GM12801 (cell line): ENCODE data around the gene UNK.

ENCODE experiments used
- CTCF ChIP-seq: IDR thresholded peaks from one replicate; pipeline ENCODE4 v1.5.1; 2011; ENCODE audit warnings: control low read depth; ENCODE audit not compliant: insufficient read length; ENCODE audit errors: extremely low read depth

UNK gene

GRCh38 chr17:75778861-75779249 is 5.8 kb upstream of the UNK start:
- TF ChIP-seq CTCF, result no peak

- no peak for TF ChIP-seq CTCF
These were observed 5.2 kb upstream of the UNK start for GRCh38 chr17:75779250-75779986.

DNA sequence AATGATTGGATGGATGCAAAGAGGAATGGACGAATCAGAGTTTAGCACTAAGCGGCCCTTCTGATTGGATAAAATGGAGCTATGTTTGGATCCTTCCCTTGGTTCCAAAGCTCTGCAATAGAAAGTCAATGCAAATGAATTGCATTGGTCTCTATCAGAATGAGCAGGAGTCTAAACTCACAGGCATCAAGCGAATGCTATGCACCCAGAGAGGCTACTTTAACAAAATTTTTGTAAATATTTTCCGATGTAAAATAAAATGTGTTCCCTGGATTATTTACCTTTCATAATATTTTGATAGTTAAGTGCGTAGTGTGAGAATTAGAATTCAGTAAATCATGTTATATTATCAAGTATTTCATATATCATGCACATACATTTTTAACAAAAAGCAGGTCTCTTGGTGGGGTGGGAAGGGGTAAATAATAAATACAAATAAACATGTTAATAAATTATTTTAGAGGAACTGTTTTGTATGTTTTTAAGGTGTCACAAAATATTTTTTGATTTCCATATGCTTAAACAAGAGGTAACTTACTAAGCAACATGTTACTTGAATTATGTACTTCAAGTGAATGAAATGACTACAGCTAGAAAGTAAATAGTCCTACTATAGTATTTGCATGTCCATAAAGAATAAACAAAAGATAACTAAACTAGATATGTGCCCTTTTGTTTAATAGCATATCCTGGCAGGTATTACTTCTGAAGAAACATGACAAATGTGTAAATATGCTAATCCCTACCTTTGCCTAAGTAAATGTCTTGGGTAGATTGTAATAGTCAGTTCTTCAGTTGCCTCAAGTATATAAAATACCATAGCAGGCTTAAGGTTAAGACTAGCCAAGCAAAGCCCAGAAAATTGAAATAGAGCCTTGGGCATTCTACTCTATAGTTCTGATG is 4.4 kb upstream of the UNK start:
- TF ChIP-seq CTCF, result no peak

- TF ChIP-seq CTCF, result no peak
These were observed 1.4 kb upstream of the UNK start for GRCh38 chr17:75783069-75783783.

GRCh38 chr17:75783803-75784472 is 668 bp upstream of the UNK start:
- no peak for TF ChIP-seq CTCF

GRCh38 chr17:75785016-75785890 is 647 bp downstream of the UNK start:
- TF ChIP-seq CTCF, result no peak
